Fibroblast of skin of left biceps (primary cell): Measurements from ENCODE around the gene FAH.

Experiments
- DNase-seq, 2 experiments: peaks; one replicate each; pipeline ENCODE4 v3.0.0-alpha.2; 2013; ENCODE audit warnings: low read depth in 2 of 2

FAH gene

DNA sequence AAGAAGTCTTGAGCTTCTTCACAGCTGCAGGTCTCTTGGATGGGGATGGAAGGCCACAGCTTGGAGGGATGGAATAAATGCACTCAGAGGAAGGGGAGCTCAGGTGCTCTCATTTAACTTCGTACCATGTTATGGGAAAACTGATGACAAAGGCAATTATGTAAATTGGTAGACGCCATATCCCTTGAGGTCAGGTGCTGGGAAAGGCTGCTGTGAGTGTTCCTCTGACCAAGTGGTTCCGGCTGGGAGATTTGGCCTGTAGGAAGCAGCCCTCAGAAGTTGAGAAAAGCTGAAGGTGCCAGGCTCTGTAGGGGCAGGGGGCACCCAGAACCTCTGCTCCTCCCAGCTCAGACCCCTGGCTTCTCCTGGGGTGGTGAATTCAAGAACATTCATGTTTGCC, 47.1 kb downstream of the FAH start:
- no peak for DNase-seq

DNA sequence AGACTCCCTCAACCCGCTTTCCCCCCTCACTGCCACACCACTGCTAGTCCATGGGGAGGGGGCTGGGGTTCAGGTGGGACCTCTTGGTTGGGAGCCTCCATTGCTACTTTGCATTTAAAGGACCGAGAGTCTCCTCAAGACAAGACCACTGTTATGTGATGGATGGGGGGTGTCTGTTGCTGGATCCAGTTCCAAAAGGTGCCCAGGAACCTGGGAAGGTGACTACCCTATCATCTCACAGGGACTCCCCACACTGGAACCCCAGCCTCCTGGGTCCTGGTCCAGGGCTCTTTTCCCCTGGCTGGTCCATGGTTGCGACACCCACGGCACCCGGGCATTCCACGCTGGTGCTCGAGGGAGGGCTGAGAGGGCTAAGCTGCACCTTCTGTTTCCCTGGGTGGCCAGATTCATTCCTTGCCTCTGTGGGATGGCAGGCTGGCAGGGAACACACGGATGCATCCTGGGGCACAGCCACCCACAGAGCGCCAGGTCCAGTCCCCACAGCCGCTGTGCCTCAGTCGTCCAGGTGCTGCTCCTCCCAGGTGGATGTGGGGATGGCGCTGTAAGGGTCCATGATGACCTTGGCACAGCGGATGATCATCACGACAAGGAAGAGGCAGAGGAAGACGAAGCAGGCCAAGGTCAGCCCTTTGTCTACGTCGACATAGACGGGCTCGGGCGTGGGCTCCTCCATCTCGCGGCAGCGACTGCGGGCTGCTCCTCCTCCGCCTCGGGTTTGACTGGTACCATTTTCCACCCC, 48.6 kb downstream of the FAH start:
- DNase-seq = no peak

DNA sequence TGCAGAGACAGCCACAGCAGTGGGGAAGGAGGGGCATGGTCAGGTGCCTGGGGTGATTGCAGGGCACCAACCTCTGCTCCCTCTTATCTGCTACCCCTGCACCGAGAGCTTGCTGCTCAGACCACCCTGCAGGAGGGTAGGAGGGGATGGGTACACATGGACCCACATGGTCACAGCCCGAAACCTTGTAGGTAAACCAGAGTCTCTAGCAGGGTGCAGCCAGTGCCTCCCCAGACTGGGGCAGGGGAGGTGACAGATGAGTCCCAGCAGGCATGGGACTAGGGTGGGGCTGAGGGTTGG, 49.2 kb downstream of the FAH start:
- DNase-seq = no peak

DNA sequence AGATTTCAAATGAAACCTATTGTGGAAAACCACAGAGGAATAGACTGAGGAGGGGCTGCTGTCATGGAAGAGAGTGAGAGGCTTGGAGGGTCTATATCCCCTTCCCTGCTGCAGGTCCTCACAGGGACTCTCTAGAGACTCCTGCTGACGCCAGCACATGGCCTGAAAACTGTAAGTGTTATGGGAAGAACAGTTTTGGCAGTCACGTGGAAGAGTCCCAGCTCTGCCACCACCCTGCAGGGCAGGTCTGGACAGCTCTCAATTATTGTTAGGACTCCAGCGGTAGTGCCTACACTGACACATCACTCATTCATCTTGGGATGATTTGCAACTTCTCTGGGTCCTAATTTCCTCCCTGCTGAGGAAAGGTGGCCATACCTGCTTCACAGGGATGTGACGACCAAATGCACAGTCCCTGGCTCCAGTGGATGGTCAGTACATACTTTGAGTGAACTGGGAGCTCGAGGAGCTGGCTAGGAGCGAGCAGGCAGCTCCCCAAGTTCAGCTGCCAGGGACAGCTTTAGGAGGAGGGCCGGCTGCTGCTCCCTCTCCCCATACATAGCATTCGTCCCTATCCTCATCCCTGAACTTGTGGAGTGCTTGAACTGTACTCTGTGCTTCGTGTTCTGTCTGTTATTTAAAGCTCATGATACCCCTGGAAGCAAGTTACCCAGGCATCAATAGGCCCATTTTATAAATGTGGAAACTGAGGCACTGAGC, 50.0 kb downstream of the FAH start:
- DNase-seq = no peak

DNA sequence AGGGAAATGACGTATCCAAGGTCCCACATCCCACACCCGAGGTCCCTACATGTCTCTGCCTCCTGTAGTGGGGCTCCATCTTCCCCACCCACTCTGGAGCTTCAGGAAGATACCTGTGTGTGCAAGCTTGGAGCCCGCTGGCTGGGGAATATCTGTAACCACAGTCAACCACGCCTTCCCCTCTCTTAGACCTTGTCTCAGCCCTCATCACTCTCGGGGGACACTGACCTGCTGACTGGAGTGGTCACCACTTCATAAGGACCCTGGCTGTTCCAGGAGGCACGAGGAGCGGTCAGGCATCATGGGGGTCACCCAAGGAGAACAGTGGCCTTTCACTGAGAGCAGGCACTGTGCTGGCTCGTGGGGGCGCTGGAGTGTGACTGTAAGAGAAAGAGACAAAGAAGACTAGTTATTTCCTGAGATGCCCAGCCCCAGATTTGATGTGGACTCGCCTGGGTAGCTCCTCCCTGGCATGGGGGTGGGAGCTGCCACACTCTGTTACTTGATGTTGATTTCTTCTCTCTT, 50.6 kb downstream of the FAH start:
- DNase-seq = no peak

DNA sequence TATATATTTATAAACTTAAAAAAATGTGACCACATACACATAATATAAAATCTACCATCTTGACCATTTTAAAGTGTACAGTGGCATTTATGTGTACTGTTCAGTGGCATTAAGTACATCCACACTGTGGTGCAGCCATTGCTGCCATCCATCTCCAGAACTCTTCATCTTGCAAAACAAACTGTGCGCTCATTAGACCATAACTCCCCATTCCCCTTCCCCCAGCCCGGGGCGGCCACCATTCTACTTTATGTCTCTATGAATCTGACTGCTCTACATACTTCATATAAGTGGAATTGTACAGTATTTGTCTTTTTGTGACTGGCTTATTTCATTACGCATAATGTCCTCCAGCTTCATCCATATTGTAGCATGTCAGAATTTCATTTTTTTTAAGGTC, 51.4 kb downstream of the FAH start:
- no peak for DNase-seq

DNA sequence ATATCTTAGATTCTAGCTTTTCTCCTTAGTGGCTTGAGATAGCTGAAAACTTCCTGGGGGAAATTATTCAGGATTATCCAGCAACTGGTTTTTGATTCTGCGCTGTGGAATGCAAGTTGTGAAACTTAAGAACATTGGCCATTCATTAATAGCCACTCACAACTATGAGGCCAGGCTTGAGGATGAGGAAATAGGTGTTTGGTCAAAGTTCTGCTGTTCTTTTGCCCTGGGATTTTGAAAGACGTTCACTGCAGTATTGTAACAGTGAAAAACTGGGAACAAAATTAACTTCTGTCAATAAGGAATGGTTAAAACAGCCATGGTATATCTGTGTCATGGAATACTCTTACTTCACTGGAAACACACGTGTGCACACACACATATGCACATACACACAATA, 55.1 kb downstream of the FAH start:
- DNase-seq = no peak

DNA sequence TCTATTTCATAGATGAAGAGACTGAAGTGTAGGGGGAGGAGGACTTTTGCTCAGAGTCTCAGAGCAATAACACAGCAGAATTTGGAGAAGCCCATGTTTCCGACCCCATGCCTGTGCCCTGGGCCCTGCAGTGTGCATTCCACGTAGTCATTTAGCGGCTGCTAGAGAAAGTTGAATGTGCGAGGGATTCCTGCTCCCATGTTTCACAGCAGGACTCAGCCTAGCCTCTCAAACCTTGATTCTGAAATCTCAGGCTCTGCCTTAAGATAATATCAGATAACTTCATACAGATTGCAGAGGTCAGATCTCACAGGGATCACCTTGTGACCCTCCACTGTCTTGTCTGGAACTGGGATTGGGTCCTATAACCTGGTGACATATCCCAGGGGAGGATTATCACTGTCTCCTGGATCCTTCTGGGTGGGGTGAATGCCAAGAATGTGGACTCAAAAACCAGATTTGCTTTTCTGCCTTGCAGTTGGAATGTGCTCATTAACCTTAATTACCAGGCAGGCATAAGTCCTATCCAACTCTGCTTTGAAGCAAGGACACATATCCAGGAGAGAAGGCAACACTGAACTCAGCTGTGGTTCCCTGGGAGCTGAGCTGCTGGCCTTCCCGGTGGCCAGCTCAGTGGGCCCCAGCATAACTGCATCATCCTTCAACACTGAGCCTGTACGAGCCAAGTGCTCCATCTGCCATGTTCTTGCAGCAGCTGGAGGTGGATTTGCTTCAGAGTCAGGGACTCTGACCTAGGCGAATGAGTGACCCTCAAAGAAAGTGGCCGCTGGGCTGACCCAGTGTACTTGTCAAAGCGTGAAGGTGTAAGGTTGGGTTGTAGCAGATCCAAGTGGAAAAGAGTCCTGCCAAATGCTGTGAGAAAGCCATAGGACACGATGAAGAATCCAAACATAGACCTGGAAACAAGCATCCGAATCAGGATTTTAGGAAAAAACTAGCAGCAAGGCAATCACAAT, 56.2 kb downstream of the FAH start:
- DNase-seq = no peak

DNA sequence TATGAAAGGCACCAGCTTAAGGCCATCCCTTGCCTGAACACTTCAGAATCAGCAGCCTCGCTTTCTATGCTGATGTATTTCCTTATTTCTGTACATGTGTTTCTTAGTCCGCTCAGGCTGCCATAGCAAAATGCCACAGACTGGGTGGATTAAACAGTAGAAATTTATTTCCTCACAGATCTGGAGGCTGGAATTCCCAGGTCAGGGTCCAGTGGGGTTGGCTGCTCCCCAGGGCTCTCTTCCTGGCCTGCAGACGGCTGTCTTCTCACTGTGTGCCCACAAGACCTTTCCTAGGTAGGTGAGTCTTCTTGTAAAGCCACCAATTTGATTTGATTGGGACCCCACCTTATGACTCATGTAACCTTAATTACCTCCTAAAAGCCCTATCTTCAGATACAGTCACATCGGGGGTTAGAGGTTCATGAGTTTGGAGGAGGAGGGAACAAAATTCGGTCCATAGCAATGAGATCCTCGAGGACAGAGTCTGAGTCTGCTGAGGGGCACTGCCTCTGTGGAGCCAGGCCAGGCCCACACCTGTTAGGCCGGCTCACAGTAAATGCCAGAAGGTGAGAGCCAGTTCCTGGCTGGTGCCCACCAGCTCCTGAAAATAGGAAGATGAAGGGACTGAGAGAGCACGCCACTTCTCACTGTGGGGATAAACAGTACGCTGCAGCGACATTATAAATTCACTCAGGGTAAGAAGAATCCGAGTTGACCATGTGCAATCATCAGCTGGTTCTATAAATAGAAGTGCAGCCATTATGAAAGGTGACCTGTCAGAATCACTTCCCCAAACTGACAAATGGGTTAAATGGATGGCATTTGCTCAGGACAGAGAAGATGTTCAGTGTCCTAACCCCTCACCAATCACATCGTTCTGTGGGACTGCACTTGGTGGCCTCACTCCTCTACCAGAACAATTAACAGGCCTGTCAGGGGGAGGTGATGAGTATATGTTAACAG, 58.1 kb downstream of the FAH start:
- DNase-seq = no peak

DNA sequence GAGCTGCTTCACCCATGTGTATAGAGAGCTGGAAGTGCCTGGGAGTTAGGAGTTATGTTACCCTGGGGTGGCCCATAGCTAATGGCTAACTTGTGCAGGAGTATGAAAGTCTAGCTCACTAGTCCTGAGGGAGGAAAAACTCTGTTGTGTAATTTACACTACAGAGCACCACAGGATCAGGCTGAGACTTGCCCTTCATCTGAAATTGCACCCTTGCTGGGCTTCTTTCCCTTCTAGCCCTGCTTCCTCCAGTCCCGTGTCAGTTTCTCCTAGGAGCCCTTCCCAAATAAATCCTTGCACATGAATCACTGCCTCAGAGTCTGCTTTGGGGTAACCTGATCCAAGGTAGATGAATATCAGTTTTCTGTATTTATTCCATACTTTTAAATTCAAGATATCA, 59.2 kb downstream of the FAH start:
- no peak for DNase-seq

DNA sequence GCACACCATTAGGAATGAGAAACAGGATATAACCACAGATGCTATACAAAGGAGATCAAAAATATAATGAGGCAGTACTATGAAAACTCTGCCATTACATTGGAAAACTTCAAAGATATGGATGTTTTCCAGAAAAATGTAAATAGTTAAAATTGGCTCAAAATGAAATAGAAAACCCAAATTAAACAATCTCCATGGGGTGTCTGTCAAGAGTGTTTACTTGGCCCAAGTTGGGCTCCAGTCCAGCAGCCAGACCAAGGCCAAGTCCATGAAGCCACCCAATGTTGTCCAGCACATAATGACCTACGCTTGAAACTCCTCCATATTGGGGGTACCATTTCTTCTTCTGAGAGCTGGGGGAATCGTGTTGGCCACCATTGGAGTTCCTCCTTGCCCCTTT, 62.1 kb downstream of the FAH start:
- no peak for DNase-seq

DNA sequence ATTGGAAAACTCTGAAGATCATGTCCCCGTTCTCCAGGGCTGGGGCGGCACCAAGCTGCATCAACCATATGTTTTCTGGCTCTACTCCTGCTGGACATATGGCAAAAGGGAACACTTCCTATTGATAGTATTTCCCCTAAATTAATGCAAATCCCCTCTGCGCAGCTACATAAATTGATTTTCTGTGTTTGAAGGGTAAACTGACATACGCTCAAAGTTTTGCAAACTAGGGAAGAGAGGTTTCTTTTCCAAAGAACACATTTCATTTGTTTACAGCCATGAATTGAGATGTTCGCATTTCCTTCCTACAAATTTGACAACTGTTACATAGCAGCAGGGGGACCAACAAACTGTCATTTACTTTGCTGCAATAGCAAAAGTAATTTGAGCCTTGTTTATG, 63.3 kb downstream of the FAH start:
- no peak for DNase-seq

DNA sequence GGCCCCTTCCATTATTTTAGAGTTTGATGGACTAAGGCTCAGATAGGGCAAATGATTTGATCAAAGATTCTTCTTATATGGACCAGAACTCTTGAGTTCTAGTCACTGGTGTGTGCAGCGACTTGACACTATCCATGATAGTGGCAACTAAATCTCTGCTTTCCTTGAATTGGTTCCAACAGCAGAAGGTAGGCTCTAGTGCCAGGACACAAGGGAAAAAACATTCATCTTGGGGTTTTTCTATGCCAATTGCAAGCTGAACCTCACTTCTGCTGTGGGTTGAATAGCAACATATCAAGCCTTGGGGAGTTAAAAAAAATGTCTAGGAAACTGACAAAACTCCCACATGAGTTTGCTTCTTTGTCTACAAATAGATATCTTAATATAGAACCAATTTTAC, 64.1 kb downstream of the FAH start:
- no peak for DNase-seq

DNA sequence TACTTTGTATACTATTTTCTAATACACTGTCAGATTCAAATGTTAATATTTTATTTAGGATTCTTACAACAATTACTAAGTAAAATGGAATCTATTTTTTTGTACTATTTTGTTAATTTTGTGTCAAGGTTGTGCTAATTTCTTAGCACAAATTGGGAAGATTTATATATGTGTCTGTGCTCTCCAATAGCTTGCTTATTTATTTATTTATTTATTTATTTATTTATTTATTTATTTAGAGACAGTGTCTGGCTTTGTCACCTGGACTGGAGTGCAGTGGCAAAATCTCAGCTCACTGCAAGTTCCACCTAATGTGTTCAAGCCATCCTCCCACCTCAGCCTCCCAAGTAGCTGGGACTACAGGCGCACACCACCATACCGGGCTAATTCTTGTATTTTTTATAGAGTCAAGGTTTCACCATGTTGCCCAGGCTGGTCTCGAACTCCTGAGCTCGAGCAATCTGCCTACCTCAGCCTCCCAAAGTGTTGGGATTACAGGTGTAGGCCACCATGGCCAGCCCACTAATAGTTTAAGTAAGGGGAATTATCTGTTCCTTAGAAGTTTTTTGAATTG, 64.6 kb downstream of the FAH start:
- DNase-seq = no peak

DNA sequence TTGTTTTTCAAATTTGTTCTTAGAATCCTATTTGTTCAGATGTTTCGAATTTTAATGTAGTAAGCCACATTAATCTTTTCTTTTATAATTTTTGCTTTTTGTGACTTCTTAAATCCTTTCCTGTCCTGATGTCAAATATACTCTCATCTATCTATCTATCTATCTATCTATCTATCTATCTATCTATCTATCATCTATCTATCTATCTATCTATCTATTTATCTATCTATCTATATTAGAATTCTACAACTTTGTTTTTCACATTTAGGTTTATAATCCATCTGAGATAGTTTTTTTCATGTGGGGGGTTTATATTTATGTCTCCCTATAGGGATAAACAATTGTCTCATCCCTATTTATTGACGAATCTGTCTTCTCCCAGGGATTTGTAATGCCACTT, 67.2 kb downstream of the FAH start:
- no peak for DNase-seq

DNA sequence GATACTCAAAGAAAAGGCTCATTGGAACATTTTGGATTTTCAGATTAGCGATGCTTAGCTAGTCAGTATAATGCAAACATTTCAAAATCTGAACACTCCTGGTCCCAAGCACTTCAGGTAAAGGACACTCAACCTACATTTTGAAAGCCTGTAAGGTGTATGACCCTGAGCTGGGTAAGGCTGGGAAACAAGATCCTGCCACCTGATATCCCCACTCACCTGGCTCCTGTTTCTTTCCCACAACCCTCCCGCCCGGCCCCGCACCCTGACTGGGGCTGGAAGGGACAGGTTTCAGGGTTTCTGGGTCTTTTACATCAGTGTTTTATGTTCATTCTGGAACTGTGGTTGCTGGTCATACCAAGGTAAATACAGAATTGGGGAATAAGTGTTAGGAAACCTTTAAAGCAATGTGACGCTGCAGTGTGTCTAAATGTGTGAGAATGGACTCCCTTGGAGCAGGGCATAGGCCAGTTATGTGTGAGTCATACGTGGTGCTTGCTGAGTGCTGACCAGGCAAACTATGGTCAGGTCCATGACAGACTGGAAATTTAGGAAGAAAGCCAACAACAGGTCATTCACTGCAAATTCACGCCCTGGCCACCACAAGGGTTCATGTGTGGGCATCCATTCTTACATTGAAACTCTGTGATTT, 76.3 kb downstream of the FAH start:
- no peak for DNase-seq

DNA sequence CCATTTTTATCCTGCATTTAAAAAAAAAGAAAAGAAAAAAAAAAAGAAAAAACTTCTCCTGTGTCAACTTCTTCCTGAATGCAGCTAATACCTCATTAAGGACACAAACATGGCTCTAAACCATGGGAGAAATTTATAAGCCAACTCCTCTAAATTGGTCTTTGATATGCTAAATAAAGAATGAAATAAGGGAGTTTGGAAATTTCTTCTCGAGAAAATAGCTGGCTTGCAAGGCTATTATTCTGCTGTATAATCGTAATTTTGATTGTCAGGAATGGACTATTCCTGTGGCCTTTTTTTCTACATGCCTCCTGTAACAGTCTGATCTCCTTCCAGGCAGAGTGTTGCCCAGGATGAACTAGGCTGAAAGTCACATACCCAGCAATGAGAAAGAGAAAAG, 78.6 kb downstream of the FAH start:
- no peak for DNase-seq

DNA sequence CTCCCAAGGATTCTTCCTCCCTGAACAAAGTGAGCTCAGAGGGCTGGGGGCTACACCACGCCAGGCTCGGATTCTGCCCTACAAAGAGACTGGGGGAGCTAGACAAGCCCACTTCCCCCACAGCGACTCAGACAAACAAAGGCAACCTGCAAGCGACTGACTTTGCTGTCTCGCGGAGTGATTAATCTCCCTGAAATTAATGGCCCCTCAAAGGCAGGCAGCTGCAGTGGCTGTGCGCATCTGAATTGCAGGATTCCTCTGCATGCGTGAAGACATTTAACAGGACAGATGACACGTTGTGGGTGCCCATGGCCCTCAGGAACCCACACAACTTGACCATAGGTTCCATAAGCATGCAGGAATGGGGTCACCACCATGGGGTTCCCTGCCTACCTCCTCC, 80.8 kb downstream of the FAH start:
- DNase-seq = no peak

DNA sequence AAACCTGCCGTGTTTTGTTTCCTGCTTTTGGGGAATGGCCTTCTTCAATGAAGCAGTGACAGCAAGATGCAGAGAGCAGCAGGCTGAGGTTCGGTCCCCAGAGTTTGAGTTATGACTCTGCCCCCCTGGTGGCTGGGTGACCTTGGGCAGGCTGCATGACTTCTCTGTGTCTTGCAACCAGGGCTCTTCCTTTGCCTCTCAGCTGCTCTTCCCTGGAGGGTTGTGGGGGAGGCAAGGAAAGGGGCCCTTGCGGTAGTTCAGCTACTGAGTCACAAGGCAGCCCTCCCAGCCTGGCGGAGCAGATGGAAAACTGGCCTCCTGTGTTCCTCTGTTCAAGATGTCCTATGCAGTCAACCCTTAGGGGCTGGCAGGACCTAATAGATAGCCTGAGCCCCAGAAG, 82.1 kb downstream of the FAH start:
- no peak for DNase-seq
